Measurements from ENCODE around the gene CACNA2D4.

CACNA2D4 gene

GRCh38 chr12:1869145-1869544 lies 49.3 kb downstream of the CACNA2D4 start:
- DNase-seq, result no peak

GRCh38 chr12:1865284-1865866 lies 53.1 kb downstream of the CACNA2D4 start:
- DNase-seq, result no peak

GRCh38 chr12:1864867-1865266 lies 53.6 kb downstream of the CACNA2D4 start:
- DNase-seq, result no peak

- DNase-seq, result no peak
These were observed 54.0 kb downstream of the CACNA2D4 start for GRCh38 chr12:1864456-1864855.

GRCh38 chr12:1863823-1864222 lies 54.6 kb downstream of the CACNA2D4 start:
- no peak for DNase-seq

GRCh38 chr12:1862973-1863372 lies 55.5 kb downstream of the CACNA2D4 start:
- DNase-seq, result no peak

GRCh38 chr12:1859643-1860042 lies 58.8 kb downstream of the CACNA2D4 start:
- no peak for DNase-seq

GRCh38 chr12:1858456-1858855 lies 60.0 kb downstream of the CACNA2D4 start:
- no peak for DNase-seq

- no peak for DNase-seq
These were observed 60.6 kb downstream of the CACNA2D4 start for GRCh38 chr12:1857821-1858220.

- no peak for DNase-seq
These were observed 61.4 kb downstream of the CACNA2D4 start for GRCh38 chr12:1857086-1857485.

GRCh38 chr12:1855241-1855640 lies 63.2 kb downstream of the CACNA2D4 start:
- DNase-seq, result no peak

- DNase-seq, result no peak
These were observed 64.7 kb downstream of the CACNA2D4 start for GRCh38 chr12:1853716-1854115.

GRCh38 chr12:1852076-1852475 lies 66.4 kb downstream of the CACNA2D4 start:
- no peak for DNase-seq

- no peak for DNase-seq
These were observed 67.2 kb downstream of the CACNA2D4 start for GRCh38 chr12:1851151-1851701.

- DNase-seq, result no peak
These were observed 69.7 kb downstream of the CACNA2D4 start for GRCh38 chr12:1848745-1849144.

GRCh38 chr12:1848146-1848545 lies 70.3 kb downstream of the CACNA2D4 start:
- no peak for DNase-seq

GRCh38 chr12:1847411-1847810 lies 71.0 kb downstream of the CACNA2D4 start:
- no peak for DNase-seq

- no peak for DNase-seq
These were observed 71.7 kb downstream of the CACNA2D4 start for GRCh38 chr12:1846421-1847405.

GRCh38 chr12:1845886-1846285 lies 72.6 kb downstream of the CACNA2D4 start:
- no peak for DNase-seq

- no peak for DNase-seq
These were observed 73.0 kb downstream of the CACNA2D4 start for GRCh38 chr12:1845427-1845826.

GRCh38 chr12:1844661-1845409 lies 73.6 kb downstream of the CACNA2D4 start:
- no peak for DNase-seq

GRCh38 chr12:1844223-1844622 lies 74.2 kb downstream of the CACNA2D4 start:
- DNase-seq, result no peak

GRCh38 chr12:1843641-1844005 lies 74.8 kb downstream of the CACNA2D4 start:
- DNase-seq, result no peak
